ENCODE results near the gene WDFY2.

Gene WDFY2

DNA sequence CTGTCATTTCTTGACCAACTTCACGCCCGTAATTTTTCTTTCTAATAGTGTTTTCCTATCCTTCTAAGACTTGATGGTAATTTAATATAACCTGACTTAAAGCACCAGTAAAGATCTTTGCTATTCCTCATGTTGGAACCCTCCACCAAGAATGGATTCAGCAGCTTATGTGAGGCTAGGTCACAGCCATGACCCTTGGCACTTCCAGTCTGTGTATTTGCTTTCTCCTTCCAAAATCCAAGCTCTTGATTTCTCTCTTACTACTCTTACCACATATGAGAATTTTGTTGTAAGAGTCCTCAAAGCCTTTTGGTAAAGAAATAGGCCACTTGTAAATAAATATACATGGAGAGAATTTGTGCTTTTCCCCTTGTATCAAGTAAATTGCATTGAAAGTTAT is 158.3 kb downstream of the WDFY2 start:
- no peak for DNase-seq

DNA sequence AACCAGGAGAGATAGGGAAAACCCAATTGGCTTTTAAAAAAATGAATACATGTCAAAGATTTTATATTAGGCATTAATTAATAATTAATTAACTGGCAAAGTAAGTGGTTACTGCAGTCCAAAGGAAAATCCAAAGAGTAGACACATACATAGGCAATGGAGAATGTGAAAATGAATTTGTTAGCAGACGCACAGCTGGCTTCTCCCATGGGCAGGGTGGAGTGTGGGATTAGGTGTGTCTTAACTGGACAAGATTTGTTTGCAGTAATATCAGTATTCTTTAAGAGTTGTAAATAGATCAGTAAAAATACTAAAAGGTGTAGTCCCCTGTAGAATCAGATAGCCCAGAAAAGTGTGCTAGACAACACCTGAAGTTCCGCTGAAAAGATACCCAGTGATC is 161.0 kb downstream of the WDFY2 start:
- DNase-seq: no peak

DNA sequence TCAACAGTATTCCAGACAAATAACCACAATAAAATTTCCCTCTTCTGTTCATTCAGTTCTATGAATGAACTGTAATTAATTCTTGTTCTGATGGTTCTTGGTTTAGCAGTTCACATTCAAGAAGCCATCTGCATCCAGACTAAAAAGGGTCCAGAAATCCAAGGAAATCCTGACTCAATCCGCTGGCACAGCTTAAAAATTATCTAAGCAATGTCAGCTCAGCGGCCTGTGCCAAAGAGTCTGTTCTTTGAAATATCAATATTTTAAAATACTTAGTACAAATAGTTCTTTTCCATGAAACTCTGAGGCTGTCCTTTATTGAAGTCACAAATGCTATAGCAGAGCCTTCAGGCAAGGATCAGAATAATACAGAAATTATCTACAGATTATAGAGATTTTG is 162.5 kb downstream of the WDFY2 start:
- no peak for DNase-seq

DNA sequence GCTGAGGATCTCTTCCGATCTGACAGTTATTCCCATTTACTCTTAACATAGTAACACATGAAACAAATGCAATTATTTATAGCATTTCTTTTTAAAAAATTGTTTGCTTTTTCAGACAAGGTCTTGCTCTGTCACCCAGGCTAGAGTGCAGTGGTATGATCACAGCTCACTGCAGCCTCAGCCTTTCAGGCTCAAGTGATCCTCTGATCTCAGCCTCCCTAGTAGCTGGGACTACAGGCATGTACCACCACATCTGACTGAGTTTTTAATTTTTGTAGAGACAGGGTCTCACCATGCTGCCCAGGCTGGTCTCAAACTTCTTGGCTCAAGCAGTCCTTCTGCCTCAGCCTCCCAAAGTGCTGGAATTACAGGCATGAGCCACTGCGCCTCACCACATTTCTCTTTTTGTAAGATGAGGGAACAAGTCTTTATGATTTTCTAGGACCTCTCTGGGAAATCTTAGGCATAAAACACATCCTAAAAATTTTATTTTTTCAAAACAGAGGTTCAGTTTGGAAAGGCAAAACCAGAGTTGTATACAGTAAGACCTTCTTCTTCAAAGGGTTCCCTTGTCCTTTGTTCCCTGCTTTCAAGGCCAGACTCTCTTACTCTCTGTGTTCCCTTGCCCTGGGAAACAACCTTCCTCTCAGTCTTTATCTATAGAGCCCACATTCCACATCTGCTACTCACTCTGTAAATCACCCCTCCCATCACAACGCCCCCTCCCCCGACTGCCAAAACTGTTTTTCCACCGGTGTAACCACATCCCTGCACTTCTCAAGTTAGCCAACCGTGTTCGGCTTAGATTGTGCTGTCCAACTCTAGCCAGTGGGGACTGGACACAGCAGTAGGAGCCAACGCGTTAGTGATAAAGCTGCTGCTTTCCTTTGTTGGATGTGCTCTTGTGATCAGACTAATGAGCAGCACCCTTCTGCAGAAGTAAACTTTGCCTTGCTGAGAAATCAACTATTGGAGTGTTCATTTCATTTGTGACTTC is 163.5 kb downstream of the WDFY2 start:
- DNase-seq: no peak

DNA sequence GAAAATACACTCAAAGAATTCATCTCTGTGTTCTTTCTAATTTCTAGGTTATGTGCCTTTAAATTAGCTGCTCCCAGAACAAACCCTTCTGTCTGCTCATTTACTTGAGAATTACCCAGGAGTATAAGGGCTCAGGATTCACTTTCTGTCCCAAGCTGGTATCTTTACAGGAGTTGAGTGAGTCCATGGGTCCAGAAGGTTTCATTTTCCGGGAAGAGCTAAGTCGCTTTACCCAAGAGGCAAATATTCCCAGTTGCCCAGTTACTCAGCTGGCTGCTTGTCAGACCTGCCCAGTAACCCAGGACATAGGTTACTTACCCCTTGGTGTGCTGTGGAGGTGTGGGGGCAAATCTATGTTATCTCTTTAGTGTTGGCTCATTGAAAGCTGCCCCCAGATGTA is 172.4 kb downstream of the WDFY2 start:
- DNase-seq: no peak

DNA sequence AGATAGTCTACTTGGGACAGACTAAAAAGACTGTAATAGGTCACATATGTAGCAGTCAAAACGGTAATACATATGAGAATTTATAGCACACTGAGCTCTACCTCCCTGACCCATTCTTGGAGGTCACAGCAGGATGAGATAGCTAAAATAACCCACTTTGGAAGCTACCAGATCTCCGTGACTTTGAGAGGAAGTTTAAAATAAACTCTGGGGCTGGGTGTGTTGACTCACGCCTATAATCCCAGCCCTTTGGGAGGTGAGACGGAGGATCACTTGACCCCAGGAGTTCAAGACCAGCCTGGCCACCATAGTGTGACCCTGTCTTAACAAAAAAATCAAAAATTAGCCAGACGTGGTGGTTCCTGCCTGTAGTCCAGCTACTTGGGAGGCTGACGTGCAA is 174.4 kb downstream of the WDFY2 start:
- no peak for DNase-seq

DNA sequence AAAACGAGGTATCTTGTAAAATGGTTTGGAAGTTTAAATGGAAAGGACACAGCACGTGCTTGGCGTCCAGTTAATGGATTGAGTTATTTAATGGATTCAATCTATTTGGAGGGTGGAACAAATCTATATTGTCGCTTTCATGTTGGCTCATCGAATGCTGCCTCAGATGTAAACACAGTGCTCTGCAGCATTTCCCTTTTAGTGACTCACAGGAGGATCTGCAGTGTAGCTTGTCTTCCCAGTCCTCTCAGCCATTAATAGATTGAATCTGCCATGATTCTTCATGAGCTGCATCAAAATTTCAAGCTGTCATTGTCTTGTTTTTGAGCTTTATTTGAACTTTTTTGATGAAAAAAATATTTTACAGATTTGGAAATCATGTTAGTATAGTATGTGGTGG is 175.0 kb downstream of the WDFY2 start:
- no peak for DNase-seq

DNA sequence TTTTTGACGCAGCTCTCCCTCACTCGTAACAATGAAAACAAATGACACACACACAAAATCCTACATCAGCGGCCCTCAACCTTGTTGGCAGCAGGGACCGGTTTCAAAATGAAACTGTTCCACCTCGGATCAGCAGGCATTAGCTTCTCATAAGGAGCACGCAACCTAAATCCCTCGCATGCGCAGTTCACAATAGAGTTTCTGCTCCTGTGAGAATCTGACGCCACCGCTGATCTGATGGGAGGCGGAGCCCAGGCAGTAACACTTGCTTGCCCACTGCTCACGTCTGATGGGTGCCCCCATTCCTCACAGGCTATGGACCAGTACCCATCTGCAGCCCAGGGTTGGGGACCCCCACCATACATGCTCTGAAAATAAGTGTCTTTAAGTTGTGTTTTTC is 176.3 kb downstream of the WDFY2 start:
- no peak for DNase-seq

DNA sequence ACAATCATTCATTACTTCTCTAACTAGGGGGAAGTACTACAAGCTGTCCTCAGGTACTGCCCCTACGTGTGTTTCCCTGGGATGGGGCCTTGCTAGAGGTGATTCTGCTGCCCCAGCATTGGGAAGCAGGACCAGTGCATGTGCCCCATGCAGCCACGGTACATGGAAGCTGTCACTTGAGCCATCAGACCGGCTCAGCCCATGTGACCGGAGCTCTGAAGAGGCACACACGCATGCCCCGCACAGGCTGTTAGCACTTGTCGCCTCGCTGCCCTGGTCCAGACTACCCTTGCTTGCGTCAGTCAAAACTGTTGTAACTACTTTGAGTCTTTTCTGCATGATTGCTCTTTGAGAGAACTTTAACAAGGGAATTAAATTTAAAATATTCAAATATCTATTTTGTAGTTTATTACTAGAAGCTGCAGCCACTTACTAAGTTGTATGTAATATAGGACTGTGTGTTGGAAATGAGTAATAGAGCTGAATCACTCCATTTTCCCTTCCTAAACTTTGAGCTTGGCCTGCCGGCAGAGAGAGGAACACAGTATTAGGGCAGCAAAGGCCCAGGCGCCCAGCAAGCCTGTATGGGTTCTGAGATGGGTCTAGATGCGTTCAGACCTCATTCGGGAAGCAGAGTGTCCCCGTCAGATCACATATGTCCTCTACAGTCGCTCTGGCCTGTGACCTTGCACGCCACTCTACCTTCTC is 177.5 kb downstream of the WDFY2 start:
- no peak for DNase-seq

DNA sequence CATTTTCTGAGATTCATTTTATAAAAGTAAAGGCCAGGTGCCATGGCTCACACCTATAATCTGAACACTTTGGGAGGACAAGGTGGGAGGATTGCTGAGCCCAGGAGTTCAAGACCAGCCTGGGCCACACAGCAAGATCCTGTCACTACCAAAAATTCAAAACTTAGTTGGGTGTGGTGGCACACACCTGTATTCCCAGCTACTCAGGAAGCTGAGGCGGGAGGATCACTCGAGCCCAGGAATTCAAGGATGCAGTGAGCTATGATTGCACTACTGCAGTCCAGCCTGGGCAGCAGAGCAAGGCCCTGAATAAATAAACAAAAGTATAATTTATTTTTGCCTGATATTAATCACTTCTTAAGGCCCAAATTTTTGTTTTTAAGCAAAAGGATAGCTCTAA is 179.2 kb downstream of the WDFY2 start:
- DNase-seq: no peak

DNA sequence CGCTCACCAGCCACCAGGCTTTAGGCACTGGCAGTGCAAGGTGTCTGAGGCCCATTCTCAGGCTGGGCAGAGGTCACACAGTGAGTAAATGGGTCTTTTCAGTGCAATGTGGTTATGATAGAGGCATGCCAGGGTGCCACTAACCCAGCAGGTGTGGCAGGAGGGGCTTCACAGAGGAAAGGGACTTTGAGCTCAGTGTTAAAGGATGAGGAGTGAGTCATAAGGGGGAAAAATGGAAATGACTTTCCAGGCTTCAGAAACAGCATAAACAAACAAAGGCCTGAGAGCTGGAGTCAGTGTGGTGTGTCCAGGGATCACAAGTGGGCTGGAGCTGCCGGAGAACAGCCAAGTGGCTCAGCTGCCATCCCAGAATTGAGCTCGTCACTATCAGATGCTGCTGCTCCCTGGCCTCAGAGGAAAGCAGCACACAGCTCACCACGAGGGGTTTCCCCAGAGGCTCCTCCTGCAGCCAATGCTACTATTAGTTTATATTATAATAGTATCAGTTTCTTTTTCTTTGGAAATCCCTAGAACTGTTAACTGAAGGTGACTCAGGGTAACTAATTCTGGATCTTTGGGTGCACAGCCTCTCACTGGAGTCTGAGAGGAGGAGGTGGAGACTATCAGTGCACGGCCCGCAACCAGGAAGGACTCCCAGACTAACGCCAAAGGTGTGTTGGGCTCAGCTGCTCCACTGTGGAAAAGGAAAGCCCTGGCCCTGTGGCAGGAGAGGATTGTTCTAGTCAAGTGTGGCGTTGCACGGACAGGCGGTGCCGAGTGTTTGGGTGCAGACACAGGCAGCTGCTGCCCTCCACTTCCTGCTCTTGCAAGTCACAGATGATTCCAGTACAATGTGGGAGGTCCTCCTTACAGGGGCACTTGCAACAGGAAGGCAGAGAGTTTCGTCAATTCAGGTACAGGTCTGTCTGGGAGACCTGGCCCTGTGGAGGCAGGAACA is 180.2 kb downstream of the WDFY2 start:
- DNase-seq: peak; percentile 27

DNA sequence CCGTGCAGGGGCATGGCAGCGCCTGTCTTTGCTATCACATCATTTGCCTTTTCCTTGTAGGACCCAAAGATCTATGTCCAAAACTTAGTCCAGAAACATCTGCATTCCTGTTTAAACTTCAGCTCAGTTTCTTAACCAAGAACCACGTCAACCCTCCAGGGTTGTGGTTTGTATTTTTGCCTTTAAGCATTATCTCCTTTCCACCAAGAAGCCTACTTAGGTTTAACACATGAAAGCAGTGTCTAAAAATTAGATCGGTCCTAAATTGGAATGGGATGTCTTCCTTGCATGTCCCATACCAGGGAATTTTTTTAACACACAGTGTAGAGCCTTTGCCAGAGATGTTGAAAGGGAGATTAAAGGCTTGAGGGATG is 180.9 kb downstream of the WDFY2 start:
- DNase-seq: no peak

DNA sequence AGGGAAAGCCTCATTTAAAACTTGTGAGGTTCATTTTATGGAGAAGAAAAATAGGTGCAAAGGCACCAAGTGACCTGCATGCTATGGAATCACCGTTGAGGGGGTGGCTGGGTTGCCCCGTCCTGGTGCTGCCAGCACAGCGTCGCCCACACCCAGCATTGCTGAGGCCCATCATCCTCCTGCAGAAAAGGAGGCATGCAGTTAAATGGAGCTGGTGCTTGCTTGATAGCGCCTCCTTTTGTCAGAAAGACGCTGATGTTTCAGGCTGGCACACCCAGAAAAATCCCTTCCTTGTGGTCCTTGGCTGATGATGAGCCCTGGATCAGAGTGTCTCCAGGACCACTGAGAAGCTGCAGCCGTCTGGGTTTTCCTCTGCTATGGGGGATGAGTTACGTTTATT is 182.8 kb downstream of the WDFY2 start:
- no peak for DNase-seq

DNA sequence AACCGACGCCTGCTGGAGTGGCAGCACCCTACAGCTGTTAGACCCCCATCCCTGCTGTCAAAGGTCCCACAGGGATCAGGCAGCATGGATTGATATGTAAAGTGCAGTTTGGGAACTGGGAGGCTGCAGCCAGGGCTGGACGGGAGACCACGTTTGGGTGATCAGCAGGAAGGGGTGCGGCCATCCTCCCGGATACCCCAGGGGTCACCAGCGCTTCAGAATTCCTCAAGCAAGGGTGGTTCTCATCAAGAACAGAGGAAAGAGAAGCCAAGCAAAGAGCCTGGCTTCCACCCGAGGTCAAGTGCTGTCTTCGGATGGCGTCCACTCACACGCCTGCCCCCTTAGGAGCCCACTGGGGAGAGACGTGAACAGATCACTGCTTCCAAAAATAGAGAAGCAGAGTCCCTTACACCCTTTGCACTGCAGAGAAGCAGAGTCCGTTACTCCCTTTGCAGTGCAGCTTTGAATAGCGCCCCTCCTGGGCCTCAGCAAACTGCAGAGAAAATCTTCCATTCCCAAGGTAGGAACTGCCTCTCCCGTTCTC is 184.2 kb downstream of the WDFY2 start:
- DNase-seq: no peak

DNA sequence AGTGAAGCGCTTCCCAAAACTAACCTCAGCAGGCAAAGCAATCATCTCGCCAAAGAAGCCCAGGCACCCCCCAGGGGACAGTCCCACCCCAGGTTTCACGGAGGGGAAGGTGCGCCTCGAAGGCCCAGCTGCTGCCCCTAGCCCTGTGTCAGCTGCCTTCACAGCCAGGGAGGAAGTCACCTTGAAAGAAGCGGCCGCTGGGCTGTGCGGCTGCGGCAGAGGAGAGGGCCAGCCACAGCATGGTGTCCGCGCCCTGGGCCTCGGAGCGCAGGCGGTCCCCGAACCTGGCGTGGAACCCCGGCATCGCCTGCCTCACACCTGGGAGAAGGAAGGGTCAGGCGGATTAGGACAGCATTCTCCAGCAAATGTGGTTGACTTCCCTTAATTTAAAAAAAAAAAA is 184.7 kb downstream of the WDFY2 start:
- no peak for DNase-seq

DNA sequence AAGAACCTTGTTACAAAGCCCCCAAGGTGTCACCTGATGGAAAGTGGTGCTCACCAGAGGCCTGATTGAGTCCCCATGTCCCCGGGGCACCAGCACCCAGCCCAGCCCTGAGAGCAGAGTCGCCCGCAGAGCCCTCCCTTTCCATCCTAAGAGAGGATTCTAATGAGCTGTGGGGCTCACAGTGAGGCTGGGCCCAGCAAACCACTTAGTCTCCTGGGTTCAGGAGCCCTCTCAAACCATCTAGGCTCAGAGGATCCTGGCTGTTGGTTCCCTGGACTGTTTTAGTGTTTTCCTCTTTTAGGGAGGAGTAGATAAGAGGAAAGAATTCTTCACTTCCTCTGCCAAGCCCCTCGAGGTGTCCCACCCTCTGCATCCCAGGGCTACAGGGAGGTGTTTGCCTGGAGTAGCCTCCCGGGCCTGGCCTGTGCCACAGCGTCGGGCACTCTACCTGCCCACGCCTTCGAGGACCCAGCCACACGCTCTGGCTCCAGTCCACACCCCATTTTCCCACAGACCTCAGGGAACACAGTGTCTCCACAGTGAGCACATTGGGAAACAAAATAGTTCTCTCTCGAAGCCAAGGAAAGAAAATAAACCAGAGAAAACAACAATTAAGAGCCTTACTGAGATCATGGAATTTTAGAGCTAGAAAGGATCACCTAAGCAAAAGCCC is 185.3 kb downstream of the WDFY2 start:
- no peak for DNase-seq

DNA sequence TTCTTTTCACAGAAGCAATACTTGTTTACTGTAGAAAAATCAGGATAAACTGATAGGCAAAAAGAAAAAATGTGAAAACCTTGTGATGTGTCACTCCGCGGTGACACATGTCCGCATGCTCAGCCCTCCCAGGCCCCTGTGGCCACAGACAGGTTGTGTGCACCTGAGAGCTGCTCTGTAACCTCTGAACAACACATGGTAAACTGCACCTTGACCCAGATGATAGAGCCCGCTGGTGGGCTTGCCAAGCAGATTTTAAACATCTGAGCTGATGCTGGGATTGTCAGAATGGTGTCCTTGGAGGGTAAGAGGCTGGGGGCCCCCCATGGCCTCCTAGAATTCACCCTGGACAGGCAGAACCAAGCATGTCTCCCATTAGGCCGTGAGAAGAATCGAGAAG is 185.9 kb downstream of the WDFY2 start:
- DNase-seq: no peak

DNA sequence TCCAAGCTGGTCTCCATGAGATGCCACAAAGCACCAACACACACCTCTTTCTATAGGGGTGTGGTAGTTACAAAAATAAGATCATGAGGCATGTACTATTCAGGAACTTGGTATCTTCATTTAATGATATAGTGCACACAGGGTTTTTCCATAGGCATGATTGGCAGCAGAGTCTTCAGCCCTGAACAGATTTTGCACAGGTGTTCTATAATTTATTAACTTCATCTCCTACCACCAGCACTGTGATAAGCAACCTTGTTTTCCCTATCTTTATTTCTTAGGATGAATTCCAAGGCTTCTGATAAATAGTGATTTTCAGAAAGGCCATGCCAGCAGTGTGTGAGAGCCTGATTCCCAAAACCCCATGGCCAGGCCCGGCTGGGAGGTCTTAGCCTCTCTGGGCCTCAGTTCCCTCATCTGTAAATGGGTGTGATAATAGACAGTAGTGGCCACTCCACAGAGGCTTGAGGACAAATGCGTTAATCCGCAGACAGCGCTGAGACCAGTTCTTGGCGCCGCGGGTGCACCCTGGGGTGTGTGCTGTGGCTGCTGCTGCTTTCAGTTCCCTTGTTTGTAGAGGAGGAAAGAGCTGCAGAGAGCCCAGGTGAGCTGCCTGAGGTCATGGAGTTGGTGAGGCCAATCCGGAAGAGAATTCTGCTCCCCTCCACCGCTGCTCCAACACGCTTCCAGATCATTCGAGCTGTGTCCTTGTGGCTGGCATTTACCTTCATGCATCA is 186.6 kb downstream of the WDFY2 start:
- DNase-seq: no peak

DNA sequence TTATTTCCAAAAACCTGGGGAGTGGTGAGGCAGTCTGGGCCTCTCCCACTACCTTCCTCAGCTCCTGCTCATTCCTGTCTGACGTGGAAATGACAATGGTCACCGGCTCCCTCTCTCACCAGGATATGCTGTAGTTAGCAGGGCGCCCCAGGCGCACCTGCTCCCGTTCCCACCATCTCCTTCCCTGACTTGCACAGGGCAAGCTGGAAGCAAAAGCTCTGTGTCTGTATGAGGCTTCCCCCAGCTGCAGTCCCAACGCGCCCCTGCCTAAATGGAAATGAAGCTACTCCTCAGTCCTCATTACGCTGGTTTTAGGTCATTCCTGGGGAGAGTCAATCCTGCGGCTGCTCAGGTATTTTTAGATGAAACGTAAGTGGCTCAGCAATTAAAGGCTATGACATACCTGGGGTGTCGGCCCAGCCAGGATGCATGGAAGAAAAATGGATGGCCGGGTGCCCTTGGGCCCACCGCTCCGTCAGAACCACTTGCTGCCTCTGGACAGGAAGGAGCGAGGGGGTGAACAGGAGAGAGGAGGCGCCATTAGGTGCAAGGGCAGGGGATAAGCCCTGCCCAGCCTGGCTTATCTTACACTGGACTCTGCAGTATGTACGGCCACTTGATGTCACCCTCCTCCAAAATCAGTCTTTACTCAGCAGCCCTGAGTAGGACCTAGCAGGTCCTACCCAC is 187.3 kb downstream of the WDFY2 start:
- DNase-seq: no peak

DNA sequence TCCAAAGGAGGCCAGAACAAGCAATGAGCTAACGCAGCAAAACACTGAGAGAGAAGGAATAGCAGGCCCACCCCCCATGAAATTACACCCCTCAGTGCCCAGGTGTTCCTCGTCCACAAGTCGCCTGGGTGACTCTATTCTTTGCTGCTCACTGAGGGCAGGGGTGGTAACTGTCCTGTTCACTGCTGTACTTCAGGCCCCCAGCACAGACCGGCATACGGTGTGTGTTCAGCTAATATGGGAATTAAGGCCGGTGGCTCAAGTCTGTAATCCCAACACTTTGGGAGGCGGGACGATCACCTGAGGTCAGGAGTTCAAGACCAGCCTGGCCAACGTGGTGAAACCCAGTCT is 187.8 kb downstream of the WDFY2 start:
- DNase-seq: no peak

DNA sequence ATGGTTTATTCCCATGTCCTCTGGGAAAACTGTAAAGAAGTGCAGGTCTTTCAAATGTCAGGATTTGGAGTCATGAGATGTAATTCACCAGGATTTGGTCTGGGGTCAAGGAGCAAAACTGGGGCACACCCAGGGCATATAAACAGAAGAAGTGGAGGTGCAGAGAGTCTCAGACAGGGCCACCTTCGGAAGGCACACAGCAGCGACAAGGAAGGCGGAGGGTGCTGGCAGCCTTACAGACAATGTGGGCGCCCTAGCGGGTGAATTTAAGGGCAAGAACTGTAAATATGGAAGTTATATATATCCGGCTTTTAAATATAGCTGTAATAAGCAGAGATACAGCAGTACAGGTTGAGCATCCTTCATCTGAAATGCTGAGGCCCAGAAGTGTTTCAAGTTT is 188.5 kb downstream of the WDFY2 start:
- DNase-seq: no peak

All from activated gamma-delta T cell treated with Interleukin-2 at 50 U/mL for 16 hours (primary cell).